GM12891 (cell line): ENCODE measurements around the gene LMO3.

Experiments used
- POLR2A ChIP-seq: IDR thresholded peaks from 2 replicates; pipeline ENCODE4 v1.6.1; 2011; ENCODE audit warnings: low read depth, low read length, control low read depth
- POLR2AphosphoS5 ChIP-seq: IDR thresholded peaks from 2 replicates; pipeline ENCODE4 v1.6.1; 2011; ENCODE audit warnings: low read depth, low read length, control low read depth
- POU2F2 ChIP-seq: IDR thresholded peaks from 2 replicates; pipeline ENCODE4 v1.6.1; 2011; ENCODE audit warnings: low read depth, mild to moderate bottlenecking, control low read depth, low read length, moderate library complexity

- TF ChIP-seq POLR2AphosphoS5: no peak
- TF ChIP-seq POLR2A: no peak
- TF ChIP-seq POU2F2: no peak
Observed at GRCh38 chr12:16562435-16562834, 43.5 kb downstream of the LMO3 start.
